Liver (tissue), 9 donors: ENCODE measurements around the gene CHST13. TPM values are rescaled to one million over a fixed set of nuclear protein-coding genes. Genes with fewer than 3 reads are reported as not detected.

Experiments used
- DNase-seq: peaks from one replicate; pipeline ENCODE4 v3.0.0-alpha.2; 2017; ENCODE audit warnings: low spot score
- H3K27ac ChIP-seq, 2 donors: one replicate each; pipeline ENCODE4 v1.7.0; 2013; ENCODE audit warnings: inconsistent platforms in 2 of 2, low read length in 2 of 2, control low read depth in 1 of 2, low read depth in 1 of 2, mild to moderate bottlenecking in 1 of 2
- H3K27me3 ChIP-seq, 4 donors: one replicate each; pipeline versions ENCODE4 v1.6.1 to v1.7.0; 2013; ENCODE audit warnings: low read length in 3 of 4, inconsistent platforms in 1 of 4, mild to moderate bottlenecking in 1 of 4, moderate library complexity in 1 of 4; ENCODE audit not compliant: control insufficient read depth in 4 of 4, insufficient read depth in 4 of 4
- H3K36me3 ChIP-seq, 4 donors: one replicate each; pipeline versions ENCODE4 v1.6.1 to v1.7.0; 2013; ENCODE audit warnings: low read length in 3 of 4, mild to moderate bottlenecking in 3 of 4, low read depth in 1 of 4, moderate library complexity in 1 of 4; ENCODE audit not compliant: control insufficient read depth in 4 of 4, insufficient read depth in 3 of 4
- H3K4me1 ChIP-seq, 4 donors: one replicate each; pipeline versions ENCODE4 v1.6.1 to v1.7.0; 2013; ENCODE audit warnings: low read length in 3 of 4, mild to moderate bottlenecking in 3 of 4, moderate library complexity in 1 of 4; ENCODE audit not compliant: control insufficient read depth in 4 of 4, insufficient read depth in 4 of 4
- H3K4me3 ChIP-seq, 3 donors: one replicate each; pipeline versions ENCODE4 v1.6.1 to v1.7.0; 2013; ENCODE audit warnings: low read length in 3 of 3, control low read depth in 1 of 3, low read depth in 1 of 3, mild to moderate bottlenecking in 1 of 3
- H3K9ac ChIP-seq, 2 donors: one replicate each; pipeline ENCODE4 v1.7.0; 2013; ENCODE audit warnings: low read length in 2 of 2, mild to moderate bottlenecking in 2 of 2, moderate library complexity in 2 of 2, control low read depth in 1 of 2, low read depth in 1 of 2
- H3K9me3 ChIP-seq, 4 donors: one replicate each; pipeline versions ENCODE4 v1.6.1 to v1.7.0; 2013; ENCODE audit warnings: low read length in 3 of 4; ENCODE audit not compliant: control insufficient read depth in 4 of 4
- EGR1 ChIP-seq, 2 donors: IDR thresholded peaks; 2 replicates each; pipeline ENCODE4 v1.6.1; 2016 to 2018; ENCODE audit warnings: antibody characterized with exemption in 2 of 2, low read depth in 2 of 2
- FOXA1 ChIP-seq: IDR thresholded peaks from 2 replicates; pipeline ENCODE4 v1.6.1; 2016; ENCODE audit warnings: antibody characterized with exemption
- FOXA2 ChIP-seq: IDR thresholded peaks from 2 replicates; pipeline ENCODE4 v1.6.1; 2016; ENCODE audit warnings: antibody characterized with exemption
- HNF4A ChIP-seq, 2 donors: conservative IDR thresholded peaks; 2 replicates each; pipeline ENCODE4 v1.6.1; 2016; ENCODE audit warnings: antibody characterized with exemption in 2 of 2, mild to moderate bottlenecking in 2 of 2
- NR2F2 ChIP-seq: IDR thresholded peaks from 2 replicates; pipeline ENCODE4 v1.6.1; 2016; ENCODE audit warnings: antibody characterized with exemption
- RAD21 ChIP-seq, 2 donors: IDR thresholded peaks; 2 replicates each; pipeline ENCODE4 v1.6.1; 2016; ENCODE audit warnings: antibody characterized with exemption in 2 of 2, mild to moderate bottlenecking in 2 of 2
- RXRA ChIP-seq, 2 donors: IDR thresholded peaks; 2 replicates each; pipeline ENCODE4 v1.6.1; 2017 to 2018; ENCODE audit warnings: antibody characterized with exemption in 2 of 2, mild to moderate bottlenecking in 1 of 2
- SP1 ChIP-seq: IDR thresholded peaks from 2 replicates; pipeline ENCODE4 v1.6.1; 2018; ENCODE audit warnings: antibody characterized with exemption, mild to moderate bottlenecking
- TAF1 ChIP-seq: conservative IDR thresholded peaks from 2 replicates; pipeline ENCODE4 v1.6.1; 2016; ENCODE audit warnings: antibody characterized with exemption, mild to moderate bottlenecking
- YY1 ChIP-seq: IDR thresholded peaks from 2 replicates; pipeline ENCODE4 v1.6.1; 2016; ENCODE audit warnings: antibody characterized with exemption, mild to moderate bottlenecking
- WGBS: extraction: QIAGEN DNeasy Blood & Tissue Kit; methylation state at CpG from one replicate; pipeline ENCODE4 v1.1.7; 2013; 5-methylcytosine and 5-hydroxymethylcytosine counted together
- polyA plus RNA-seq, 2 donors: library from polyadenylated mRNA; stranded (reverse) in 1 of 2; unstranded in 1 of 2; fragments of 200-250 nt in 1 of 2; fragments of >200 nt in 1 of 2; fragmentation: Nextera tagmentation in 1 of 2; extraction: Ambion mirVana in 1 of 2; gene quantifications; one replicate each; pipeline versions ENCODE4 v1.2.1 to v1.2.3, GENCODE V29; 2013 to 2015
- total RNA-seq, 2 donors: library from RNA; depleted of rRNA; stranded (reverse); fragments of >200 nt; gene quantifications; one replicate each; pipeline ENCODE4 v1.2.3, GENCODE V29; 2014
- TF ChIP-seq, protein P1 (sequence below): fragments of 150-350 bp; IDR thresholded peaks from 2 replicates; pipeline ENCODE4 v1.5.1; 2017; ENCODE audit warnings: improper control_type of control experiment, low read depth, low read length; ENCODE audit not compliant: missing input control
- TF ChIP-seq, protein P2 (sequence below): IDR thresholded peaks from 2 replicates; pipeline ENCODE4 v1.6.1; 2016; ENCODE audit warnings: antibody characterized with exemption
- TF ChIP-seq, protein P3 (sequence below): IDR thresholded peaks from 2 replicates; pipeline ENCODE4 v1.6.1; 2016; ENCODE audit warnings: antibody characterized with exemption
- TF ChIP-seq, protein P4 (sequence below): IDR thresholded peaks from 2 replicates; pipeline ENCODE4 v1.6.1; 2016; ENCODE audit warnings: antibody characterized with exemption, mild to moderate bottlenecking
- donor health status: healthy.
- donor health status: healthy.
- donor health status: healthy.
- donor health status: healthy.
- donor health status: healthy.

CHST13 gene
- total and polyA plus RNA-seq, 4 donors: 19.7 to 39.1 (median 25.2) TPM

DNA sequence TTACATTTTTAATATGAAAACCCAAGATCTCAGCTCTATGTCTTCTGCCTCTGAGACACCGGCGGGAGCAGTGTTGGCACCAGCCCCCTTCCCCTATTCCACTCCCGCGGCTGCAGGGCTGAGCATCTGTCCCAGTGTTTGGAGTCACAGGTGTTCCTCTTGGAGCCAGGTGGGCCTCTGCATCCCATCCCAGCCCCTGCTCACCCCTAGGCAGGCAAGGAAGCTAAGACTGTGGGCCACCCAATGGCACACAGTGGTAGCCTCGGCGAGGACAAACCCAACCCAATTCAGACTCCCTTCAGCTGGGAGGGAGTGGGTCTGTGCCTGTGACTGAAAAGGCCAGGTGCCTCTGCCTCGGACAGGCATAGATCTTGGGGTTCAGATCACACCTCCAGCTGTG, 3.1 kb downstream of the CHST13 start:
- Histone ChIP-seq H3K27me3 (no peaks in the 10 kb centered on the region), H3K36me3 (no peaks in the 10 kb centered on the region), H3K4me1 (peaks cover 18 to 85% (median 71%) of the 10 kb centered on the region in 4 donors), H3K9me3 (no peaks in the 10 kb centered on the region), H3K9ac (no peak overlapping the region), H3K27ac (peak overlapping the region; percentile 94 to 96), H3K4me3 (no peak overlapping the region)
- DNase-seq: no peak
- no peak for TF ChIP-seq RAD21 (IDR thresholded peaks at IDR 0.05)
- TF ChIP-seq, protein P1, sequence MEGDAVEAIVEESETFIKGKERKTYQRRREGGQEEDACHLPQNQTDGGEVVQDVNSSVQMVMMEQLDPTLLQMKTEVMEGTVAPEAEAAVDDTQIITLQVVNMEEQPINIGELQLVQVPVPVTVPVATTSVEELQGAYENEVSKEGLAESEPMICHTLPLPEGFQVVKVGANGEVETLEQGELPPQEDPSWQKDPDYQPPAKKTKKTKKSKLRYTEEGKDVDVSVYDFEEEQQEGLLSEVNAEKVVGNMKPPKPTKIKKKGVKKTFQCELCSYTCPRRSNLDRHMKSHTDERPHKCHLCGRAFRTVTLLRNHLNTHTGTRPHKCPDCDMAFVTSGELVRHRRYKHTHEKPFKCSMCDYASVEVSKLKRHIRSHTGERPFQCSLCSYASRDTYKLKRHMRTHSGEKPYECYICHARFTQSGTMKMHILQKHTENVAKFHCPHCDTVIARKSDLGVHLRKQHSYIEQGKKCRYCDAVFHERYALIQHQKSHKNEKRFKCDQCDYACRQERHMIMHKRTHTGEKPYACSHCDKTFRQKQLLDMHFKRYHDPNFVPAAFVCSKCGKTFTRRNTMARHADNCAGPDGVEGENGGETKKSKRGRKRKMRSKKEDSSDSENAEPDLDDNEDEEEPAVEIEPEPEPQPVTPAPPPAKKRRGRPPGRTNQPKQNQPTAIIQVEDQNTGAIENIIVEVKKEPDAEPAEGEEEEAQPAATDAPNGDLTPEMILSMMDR: no peak
- TF ChIP-seq, protein P2, sequence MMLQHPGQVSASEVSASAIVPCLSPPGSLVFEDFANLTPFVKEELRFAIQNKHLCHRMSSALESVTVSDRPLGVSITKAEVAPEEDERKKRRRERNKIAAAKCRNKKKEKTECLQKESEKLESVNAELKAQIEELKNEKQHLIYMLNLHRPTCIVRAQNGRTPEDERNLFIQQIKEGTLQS: no peak
- no peak for TF ChIP-seq YY1
- TF ChIP-seq RXRA (IDR thresholded peaks at IDR 0.05): no peak
- TF ChIP-seq, protein P3, sequence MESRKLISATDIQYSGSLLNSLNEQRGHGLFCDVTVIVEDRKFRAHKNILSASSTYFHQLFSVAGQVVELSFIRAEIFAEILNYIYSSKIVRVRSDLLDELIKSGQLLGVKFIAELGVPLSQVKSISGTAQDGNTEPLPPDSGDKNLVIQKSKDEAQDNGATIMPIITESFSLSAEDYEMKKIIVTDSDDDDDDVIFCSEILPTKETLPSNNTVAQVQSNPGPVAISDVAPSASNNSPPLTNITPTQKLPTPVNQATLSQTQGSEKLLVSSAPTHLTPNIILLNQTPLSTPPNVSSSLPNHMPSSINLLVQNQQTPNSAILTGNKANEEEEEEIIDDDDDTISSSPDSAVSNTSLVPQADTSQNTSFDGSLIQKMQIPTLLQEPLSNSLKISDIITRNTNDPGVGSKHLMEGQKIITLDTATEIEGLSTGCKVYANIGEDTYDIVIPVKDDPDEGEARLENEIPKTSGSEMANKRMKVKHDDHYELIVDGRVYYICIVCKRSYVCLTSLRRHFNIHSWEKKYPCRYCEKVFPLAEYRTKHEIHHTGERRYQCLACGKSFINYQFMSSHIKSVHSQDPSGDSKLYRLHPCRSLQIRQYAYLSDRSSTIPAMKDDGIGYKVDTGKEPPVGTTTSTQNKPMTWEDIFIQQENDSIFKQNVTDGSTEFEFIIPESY: no peak
- TF ChIP-seq TAF1: no peak
- no peak for TF ChIP-seq FOXA2
- TF ChIP-seq NR2F2: no peak
- TF ChIP-seq EGR1 (IDR thresholded peaks at IDR 0.05; ENCODE audit: low read depth in 2 of 2): no peak
- TF ChIP-seq, protein P4, sequence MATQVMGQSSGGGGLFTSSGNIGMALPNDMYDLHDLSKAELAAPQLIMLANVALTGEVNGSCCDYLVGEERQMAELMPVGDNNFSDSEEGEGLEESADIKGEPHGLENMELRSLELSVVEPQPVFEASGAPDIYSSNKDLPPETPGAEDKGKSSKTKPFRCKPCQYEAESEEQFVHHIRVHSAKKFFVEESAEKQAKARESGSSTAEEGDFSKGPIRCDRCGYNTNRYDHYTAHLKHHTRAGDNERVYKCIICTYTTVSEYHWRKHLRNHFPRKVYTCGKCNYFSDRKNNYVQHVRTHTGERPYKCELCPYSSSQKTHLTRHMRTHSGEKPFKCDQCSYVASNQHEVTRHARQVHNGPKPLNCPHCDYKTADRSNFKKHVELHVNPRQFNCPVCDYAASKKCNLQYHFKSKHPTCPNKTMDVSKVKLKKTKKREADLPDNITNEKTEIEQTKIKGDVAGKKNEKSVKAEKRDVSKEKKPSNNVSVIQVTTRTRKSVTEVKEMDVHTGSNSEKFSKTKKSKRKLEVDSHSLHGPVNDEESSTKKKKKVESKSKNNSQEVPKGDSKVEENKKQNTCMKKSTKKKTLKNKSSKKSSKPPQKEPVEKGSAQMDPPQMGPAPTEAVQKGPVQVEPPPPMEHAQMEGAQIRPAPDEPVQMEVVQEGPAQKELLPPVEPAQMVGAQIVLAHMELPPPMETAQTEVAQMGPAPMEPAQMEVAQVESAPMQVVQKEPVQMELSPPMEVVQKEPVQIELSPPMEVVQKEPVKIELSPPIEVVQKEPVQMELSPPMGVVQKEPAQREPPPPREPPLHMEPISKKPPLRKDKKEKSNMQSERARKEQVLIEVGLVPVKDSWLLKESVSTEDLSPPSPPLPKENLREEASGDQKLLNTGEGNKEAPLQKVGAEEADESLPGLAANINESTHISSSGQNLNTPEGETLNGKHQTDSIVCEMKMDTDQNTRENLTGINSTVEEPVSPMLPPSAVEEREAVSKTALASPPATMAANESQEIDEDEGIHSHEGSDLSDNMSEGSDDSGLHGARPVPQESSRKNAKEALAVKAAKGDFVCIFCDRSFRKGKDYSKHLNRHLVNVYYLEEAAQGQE: no peak
- no peak for TF ChIP-seq FOXA1
- no peak for TF ChIP-seq HNF4A (conservative IDR thresholded peaks at IDR 0.05)
- WGBS: 91% methylated on average over 7 of the region's 7 CpGs

DNA sequence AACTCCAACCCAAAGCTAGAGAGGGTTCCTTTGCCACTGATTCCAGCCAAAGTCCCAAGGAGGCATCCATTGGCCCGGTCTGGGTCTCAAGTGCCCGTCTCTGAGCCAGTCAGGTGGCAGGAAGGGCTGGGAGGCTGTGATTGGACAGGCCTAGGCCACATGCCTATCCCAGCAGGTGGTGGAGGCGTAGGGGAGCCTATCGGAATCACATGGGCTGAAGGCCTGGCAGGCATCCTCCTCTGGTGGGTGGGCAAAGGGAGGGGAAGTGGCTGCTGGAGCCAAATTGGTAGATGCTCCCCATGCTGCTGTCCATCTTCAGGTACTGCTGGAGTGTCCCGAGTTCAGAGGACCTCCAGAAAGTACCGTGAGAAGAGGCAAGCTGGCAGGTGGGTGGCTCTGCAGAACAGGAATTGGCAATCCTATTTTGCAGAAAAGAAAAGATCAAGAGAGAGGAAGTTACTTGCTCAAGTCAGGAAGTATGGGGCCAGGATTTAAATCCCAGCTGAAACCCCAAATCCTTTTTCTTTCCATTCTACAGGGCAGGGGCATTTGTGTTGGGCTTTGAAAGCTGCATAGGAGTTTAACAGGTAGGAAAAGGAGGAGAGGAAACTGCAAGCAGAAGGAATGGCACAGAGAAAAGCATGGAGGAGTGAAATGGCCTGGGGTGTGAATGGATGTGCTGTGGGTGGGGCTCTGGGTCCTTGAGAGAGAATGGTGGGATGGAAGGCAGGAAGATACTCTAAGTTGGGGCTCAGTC, 3.7 kb downstream of the CHST13 start:
- Histone ChIP-seq H3K9ac (no peak overlapping the region), H3K36me3 (no peaks in the 10 kb centered on the region), H3K9me3 (no peaks in the 10 kb centered on the region), H3K27me3 (no peaks in the 10 kb centered on the region), H3K4me3 (no peak overlapping the region), H3K27ac (peak overlapping the region; percentile 94 to 96), H3K4me1 (peaks cover 18 to 83% (median 67%) of the 10 kb centered on the region in 4 donors)
- no peak for DNase-seq
- no peak for TF ChIP-seq FOXA1
- TF ChIP-seq YY1: no peak
- TF ChIP-seq, protein P2: no peak
- TF ChIP-seq SP1: no peak
- no peak for TF ChIP-seq NR2F2
- TF ChIP-seq, protein P3: no peak
- WGBS: 82% methylated on average over 6 of the region's 6 CpGs
